Fibroblast of the aortic adventitia (primary cell): ENCODE results near the gene DNAJB8. TPM values are rescaled to one million over a fixed set of nuclear protein-coding genes. Genes with fewer than 3 reads are reported as not detected.

ENCODE experiments used
- DNase-seq: peaks from one replicate; pipeline ENCODE4 v3.0.0-alpha.2; 2010; ENCODE audit warnings: low read depth
- H3K4me3 ChIP-seq: 2 replicates; pipeline ENCODE4 v1.5.1; 2011; ENCODE audit warnings: low read depth, mild to moderate bottlenecking, control low read depth, low read length, moderate library complexity
- CTCF ChIP-seq: IDR thresholded peaks from 2 replicates; pipeline ENCODE4 v1.5.1; 2011; ENCODE audit warnings: mild to moderate bottlenecking, low read length, control low read depth, inconsistent platforms; ENCODE audit not compliant: insufficient read depth
- total RNA-seq: library from RNA; depleted of rRNA; stranded (reverse); fragments of >200 nt; gene quantifications from 2 replicates; pipeline ENCODE4 v1.2.3, GENCODE V29; 2012; ENCODE audit warnings: low replicate concordance

The DNAJB8 gene
- total RNA-seq, 1 donor, result not detected

GRCh38 chr3:128488636-128488990, 21.9 kb upstream of the DNAJB8 start:
- peak overlapping the region; percentile 92 for H3K4me3 ChIP-seq
- DNase-seq, result no peak
- TF ChIP-seq CTCF, result no peak

- H3K4me3 ChIP-seq, result peak overlapping the region; percentile 92
- TF ChIP-seq CTCF, result no peak
- peak; percentile 88 for DNase-seq
Measured at GRCh38 chr3:128487813-128488635, 21.3 kb upstream of the DNAJB8 start.

- no peak for DNase-seq
- no peak for TF ChIP-seq CTCF
- peak overlapping the region; percentile 92 for H3K4me3 ChIP-seq
Measured at GRCh38 chr3:128487538-128487812, 20.8 kb upstream of the DNAJB8 start.

GRCh38 chr3:128486681-128487537, 20.2 kb upstream of the DNAJB8 start:
- peak; percentile 39 for DNase-seq
- H3K4me3 ChIP-seq, result peak overlapping the region; percentile 92
- no peak for TF ChIP-seq CTCF

GRCh38 chr3:128486205-128486628, 19.5 kb upstream of the DNAJB8 start:
- DNase-seq, result no peak
- TF ChIP-seq CTCF, result no peak
- peak overlapping the region; percentile 92 for H3K4me3 ChIP-seq

- no peak for DNase-seq
- no peak for TF ChIP-seq CTCF
- peak overlapping the region; percentile 10 for H3K4me3 ChIP-seq
Measured at GRCh38 chr3:128485282-128486204, 18.9 kb upstream of the DNAJB8 start.
